GM12878 (cell line): ENCODE results near the gene COL28A1. TPM values are rescaled to one million over a fixed set of nuclear protein-coding genes. Genes with fewer than 3 reads are reported as not detected.

Source experiments
- CTCF ChIP-seq, 3 experiments: IDR thresholded peaks in 2 of 3; conservative IDR thresholded peaks in 1 of 3; 2 replicates each; pipeline ENCODE4 v1.5.1; 2011; ENCODE audit warnings: low read depth in 3 of 3, low read length in 3 of 3, mild to moderate bottlenecking in 3 of 3, control low read depth in 2 of 3, moderate library complexity in 2 of 3, inconsistent platforms in 1 of 3, mixed read lengths in 1 of 3; ENCODE audit not compliant: control insufficient read depth in 2 of 3, insufficient read depth in 1 of 3; ENCODE audit errors: extremely low read depth in 1 of 3
- HCFC1 ChIP-seq: fragments of 150-350 bp; IDR thresholded peaks from 2 replicates; pipeline ENCODE4 v1.6.1; 2014; ENCODE audit warnings: low read length
- IRF4 ChIP-seq: IDR thresholded peaks from 2 replicates; pipeline ENCODE4 v1.6.1; 2011; ENCODE audit warnings: low read depth, low read length
- MEF2A ChIP-seq: IDR thresholded peaks from 2 replicates; pipeline ENCODE4 v1.6.1; 2011; ENCODE audit warnings: low read depth, mild to moderate bottlenecking, low read length, moderate library complexity; ENCODE audit not compliant: insufficient read depth
- MTA2 ChIP-seq: fragments of 450-650 bp; IDR thresholded peaks from 2 replicates; pipeline ENCODE4 v1.6.1; 2016; ENCODE audit warnings: low read depth, mild to moderate bottlenecking, moderate library complexity
- PAX8 ChIP-seq: fragments of 450-650 bp; IDR thresholded peaks from 2 replicates; pipeline ENCODE4 v1.6.1; 2017; ENCODE audit warnings: mild to moderate bottlenecking, moderate library complexity
- RBBP5 ChIP-seq: fragments of 200-600 bp; sonication (generic); conservative IDR thresholded peaks from 2 replicates; pipeline ENCODE4 v1.6.1; 2016
- SMAD5 ChIP-seq: IDR thresholded peaks from 2 replicates; pipeline ENCODE4 v1.6.1; 2016; ENCODE audit warnings: antibody characterized with exemption, low read depth
- SP1 ChIP-seq: IDR thresholded peaks from one replicate; pipeline ENCODE4 v1.6.1; 2011; ENCODE audit warnings: low read depth, low read length
- TCF12 ChIP-seq: IDR thresholded peaks from 2 replicates; pipeline ENCODE4 v1.6.1; 2011; ENCODE audit warnings: low read depth, mild to moderate bottlenecking, low read length
- YBX1 ChIP-seq: fragments of 450-650 bp; IDR thresholded peaks from 2 replicates; pipeline ENCODE4 v1.6.1; 2016; ENCODE audit warnings: antibody characterized with exemption
- ZBED1 ChIP-seq: IDR thresholded peaks from 2 replicates; pipeline ENCODE4 v1.6.1; 2016; ENCODE audit warnings: borderline replicate concordance
- ZBTB33 ChIP-seq: fragments of 450-650 bp; IDR thresholded peaks from 2 replicates; pipeline ENCODE4 v1.6.1; 2017; ENCODE audit warnings: mild to moderate bottlenecking
- ZNF274 ChIP-seq: IDR thresholded peaks from one replicate; pipeline ENCODE4 v1.8.0; 2011; ENCODE audit not compliant: insufficient read length, insufficient read depth
- ZNF384 ChIP-seq: IDR thresholded peaks from 2 replicates; pipeline ENCODE4 v1.6.1; 2012; ENCODE audit warnings: low read depth, mild to moderate bottlenecking, low read length, improper control_type of control experiment, borderline replicate concordance
- polyA plus RNA-seq, 11 experiments: library from polyadenylated mRNA; depleted of rRNA in 4 of 11; unstranded in 6 of 11; stranded (reverse) in 5 of 11; fragments of >200 nt; fragmentation: Nextera tagmentation in 4 of 11; fragmentation: Illumina TruSeq in 1 of 11; extraction: Ambion mirVana in 4 of 11; extraction: Trizol in 1 of 11; gene quantifications; 1 replicate in 1 of 11; 2 replicates in 10 of 11; pipeline versions ENCODE4 v1.2.1 to v1.2.3, GENCODE V29; 2011 to 2016; ENCODE audit warnings: inconsistent platforms in 2 of 11, missing spikeins in 2 of 11, low read depth in 1 of 11
- total RNA-seq, 4 experiments: library from RNA; depleted of rRNA in 3 of 4; stranded (reverse); fragments of >200 nt in 3 of 4; fragmentation: Illumina TruSeq in 1 of 4; extraction: Trizol in 1 of 4; gene quantifications; 2 replicates each; pipeline versions ENCODE4 v1.2.1 to v1.2.3, GENCODE V29; 2013 to 2021
- TF ChIP-seq, protein P1 (sequence below): fragments of 150-350 bp; IDR thresholded peaks from 2 replicates; pipeline ENCODE4 v1.6.1; 2014; ENCODE audit warnings: mild to moderate bottlenecking, low read depth, low read length
- TF ChIP-seq, protein P2 (sequence below): fragments of 450-650 bp; IDR thresholded peaks from 2 replicates; pipeline ENCODE4 v1.6.1; 2017; ENCODE audit warnings: mild to moderate bottlenecking, moderate library complexity

The COL28A1 gene
- total and polyA plus RNA-seq, 10 of the 15 experiments (the other 5 are each of a cell fraction or from before 2014, with no cell fraction given) = 0.05 to 0.22 TPM; not detected in 8

DNA sequence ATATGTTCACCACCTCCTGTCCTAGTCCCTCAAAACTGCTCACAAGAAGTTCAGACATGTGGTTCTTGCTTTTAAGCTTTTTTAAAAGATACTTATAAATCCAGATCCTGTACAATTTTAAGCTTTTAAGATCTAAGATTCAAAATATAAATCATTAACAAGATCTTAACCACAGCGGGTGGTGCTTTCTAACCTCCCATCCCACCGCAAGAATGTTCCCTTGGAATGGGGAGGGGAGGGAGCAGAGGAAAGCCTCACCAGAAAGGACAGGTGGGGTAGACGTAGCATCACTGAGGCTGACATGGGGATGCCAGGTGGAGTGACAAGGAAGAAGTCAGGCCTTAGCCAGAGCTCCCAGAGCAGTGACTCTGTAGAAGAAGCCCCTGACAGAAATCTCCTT, 219.8 kb downstream of the COL28A1 start (continued):
- TF ChIP-seq CTCF (IDR thresholded peaks at IDR 0.05 in 2 of 3, conservative IDR thresholded peaks at IDR 0.05 in 1 of 3; ENCODE audit: control insufficient read depth in 2 of 3, extremely low read depth in 1 of 3, insufficient read depth in 1 of 3, low read depth in 3 of 3, low read length in 3 of 3) (no peak), RBBP5 (no peak), ZNF274 (no peak), TCF12 (no peak), HCFC1 (no peak), ZBTB33 (no peak), SMAD5 (no peak), SP1 (no peak), ZNF384 (no peak), IRF4 (no peak), YBX1 (no peak), MEF2A (no peak), PAX8 (no peak), ZBED1 (no peak), MTA2 (no peak)
- TF ChIP-seq, protein P1, sequence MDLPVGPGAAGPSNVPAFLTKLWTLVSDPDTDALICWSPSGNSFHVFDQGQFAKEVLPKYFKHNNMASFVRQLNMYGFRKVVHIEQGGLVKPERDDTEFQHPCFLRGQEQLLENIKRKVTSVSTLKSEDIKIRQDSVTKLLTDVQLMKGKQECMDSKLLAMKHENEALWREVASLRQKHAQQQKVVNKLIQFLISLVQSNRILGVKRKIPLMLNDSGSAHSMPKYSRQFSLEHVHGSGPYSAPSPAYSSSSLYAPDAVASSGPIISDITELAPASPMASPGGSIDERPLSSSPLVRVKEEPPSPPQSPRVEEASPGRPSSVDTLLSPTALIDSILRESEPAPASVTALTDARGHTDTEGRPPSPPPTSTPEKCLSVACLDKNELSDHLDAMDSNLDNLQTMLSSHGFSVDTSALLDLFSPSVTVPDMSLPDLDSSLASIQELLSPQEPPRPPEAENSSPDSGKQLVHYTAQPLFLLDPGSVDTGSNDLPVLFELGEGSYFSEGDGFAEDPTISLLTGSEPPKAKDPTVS = no peak
- TF ChIP-seq, protein P2, sequence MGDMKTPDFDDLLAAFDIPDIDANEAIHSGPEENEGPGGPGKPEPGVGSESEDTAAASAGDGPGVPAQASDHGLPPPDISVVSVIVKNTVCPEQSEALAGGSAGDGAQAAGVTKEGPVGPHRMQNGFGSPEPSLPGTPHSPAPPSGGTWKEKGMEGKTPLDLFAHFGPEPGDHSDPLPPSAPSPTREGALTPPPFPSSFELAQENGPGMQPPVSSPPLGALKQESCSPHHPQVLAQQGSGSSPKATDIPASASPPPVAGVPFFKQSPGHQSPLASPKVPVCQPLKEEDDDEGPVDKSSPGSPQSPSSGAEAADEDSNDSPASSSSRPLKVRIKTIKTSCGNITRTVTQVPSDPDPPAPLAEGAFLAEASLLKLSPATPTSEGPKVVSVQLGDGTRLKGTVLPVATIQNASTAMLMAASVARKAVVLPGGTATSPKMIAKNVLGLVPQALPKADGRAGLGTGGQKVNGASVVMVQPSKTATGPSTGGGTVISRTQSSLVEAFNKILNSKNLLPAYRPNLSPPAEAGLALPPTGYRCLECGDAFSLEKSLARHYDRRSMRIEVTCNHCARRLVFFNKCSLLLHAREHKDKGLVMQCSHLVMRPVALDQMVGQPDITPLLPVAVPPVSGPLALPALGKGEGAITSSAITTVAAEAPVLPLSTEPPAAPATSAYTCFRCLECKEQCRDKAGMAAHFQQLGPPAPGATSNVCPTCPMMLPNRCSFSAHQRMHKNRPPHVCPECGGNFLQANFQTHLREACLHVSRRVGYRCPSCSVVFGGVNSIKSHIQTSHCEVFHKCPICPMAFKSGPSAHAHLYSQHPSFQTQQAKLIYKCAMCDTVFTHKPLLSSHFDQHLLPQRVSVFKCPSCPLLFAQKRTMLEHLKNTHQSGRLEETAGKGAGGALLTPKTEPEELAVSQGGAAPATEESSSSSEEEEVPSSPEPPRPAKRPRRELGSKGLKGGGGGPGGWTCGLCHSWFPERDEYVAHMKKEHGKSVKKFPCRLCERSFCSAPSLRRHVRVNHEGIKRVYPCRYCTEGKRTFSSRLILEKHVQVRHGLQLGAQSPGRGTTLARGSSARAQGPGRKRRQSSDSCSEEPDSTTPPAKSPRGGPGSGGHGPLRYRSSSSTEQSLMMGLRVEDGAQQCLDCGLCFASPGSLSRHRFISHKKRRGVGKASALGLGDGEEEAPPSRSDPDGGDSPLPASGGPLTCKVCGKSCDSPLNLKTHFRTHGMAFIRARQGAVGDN = no peak
